CD4-positive, alpha-beta T cell treated with Interleukin-15 for 1 hour (primary cell): ENCODE results near the gene LAT.

Experiments used
- DNase-seq: peaks from one replicate; pipeline ENCODE4 v3.0.0-alpha.2; 2020

The LAT gene

DNA sequence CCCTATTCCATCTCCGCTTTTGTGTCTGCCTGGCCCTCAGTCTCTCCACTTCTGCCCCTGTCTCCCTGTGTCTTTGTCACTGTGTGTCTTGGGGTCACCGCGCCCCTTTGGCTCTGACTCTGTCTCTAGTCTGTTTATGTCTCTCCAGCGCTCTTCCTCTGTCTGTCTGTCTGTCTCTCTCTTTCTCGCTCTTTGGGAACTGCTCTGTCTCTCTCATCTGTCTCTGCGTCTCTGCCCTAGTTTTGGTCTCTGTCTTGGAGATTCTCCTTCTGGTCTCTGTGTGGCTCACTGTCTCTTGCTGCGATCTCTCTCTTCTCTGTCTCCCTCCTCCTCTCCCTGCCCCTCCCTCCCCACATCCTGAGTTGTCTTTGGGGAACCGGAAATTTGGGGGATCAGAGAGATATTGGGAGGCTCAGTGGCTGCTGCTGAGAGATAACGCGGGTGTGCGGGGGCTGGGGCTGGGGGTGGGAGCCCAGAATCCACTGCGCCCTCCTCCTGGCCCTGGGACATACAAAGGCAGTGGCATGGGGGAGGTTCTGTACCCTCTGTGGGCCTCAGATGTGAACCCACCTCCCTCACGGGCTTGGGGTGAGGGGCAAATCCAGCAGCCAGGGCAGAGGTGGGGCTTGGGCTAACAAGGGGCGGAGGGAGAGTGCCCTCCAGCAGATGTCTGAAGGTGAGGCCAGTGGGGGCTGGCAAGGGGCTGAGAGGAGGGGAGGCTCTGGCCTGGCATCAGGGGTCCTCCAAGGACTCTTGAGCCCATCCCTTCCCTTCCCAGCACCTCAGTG lies 24.4 kb downstream of the LAT start:
- no peak for DNase-seq

GRCh38 chr16:29009838-29010166 lies 24.9 kb downstream of the LAT start:
- no peak for DNase-seq

DNA sequence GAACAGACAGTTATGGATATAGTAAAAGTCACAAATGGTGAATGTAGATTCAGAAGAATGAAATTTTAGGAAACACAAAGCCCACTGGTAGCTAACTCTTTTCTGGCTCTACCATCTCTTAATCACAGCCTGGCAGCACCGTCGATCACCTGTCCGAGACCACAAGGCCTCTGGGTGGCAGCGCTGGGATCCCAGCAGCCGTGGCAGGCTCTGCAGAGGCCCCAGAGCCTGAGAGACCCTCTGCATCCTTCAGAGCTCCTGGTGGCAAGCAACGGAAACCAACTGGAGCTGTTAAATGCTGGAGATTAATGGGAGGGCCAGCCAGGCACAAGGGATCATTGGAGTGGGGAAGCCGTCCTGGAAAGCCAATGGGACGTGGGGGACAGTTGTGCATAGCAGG lies 26.3 kb downstream of the LAT start:
- DNase-seq: no peak

GRCh38 chr16:29011851-29012250 lies 27.0 kb downstream of the LAT start:
- DNase-seq: no peak

DNA sequence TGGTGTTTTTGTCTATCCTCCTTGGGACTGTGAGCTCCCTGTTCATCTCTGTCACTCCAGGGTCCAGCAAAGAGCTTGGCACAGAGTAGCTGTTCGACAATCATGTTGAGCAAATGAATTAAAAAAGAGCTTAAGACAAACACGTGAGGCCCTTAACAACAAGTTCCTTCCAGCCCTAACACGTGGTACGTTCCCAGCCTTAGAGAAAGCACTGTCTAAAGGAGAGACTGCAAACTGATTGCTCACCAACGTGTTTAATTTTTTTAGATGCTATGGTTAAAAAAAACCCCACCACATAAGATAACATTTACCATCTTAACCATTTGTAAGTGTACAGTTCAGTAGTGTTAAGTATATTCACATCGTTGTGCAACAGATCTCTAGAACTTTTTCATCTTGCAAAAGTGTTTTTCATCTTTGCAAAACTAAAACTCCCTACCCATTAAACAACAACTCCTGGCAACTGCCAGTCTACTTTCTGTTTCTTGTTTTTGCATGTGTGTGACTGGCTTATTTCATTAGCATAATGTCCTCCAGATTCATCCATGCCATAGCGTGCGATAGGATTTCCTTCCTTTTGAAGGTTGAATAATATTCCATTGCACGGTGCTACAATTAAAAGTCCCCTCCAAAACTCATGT lies 28.2 kb downstream of the LAT start:
- peak; percentile 22 for DNase-seq

GRCh38 chr16:29014561-29015069 lies 29.8 kb downstream of the LAT start:
- no peak for DNase-seq

- DNase-seq: no peak
Observed at GRCh38 chr16:29022196-29022595, 37.3 kb downstream of the LAT start.

DNA sequence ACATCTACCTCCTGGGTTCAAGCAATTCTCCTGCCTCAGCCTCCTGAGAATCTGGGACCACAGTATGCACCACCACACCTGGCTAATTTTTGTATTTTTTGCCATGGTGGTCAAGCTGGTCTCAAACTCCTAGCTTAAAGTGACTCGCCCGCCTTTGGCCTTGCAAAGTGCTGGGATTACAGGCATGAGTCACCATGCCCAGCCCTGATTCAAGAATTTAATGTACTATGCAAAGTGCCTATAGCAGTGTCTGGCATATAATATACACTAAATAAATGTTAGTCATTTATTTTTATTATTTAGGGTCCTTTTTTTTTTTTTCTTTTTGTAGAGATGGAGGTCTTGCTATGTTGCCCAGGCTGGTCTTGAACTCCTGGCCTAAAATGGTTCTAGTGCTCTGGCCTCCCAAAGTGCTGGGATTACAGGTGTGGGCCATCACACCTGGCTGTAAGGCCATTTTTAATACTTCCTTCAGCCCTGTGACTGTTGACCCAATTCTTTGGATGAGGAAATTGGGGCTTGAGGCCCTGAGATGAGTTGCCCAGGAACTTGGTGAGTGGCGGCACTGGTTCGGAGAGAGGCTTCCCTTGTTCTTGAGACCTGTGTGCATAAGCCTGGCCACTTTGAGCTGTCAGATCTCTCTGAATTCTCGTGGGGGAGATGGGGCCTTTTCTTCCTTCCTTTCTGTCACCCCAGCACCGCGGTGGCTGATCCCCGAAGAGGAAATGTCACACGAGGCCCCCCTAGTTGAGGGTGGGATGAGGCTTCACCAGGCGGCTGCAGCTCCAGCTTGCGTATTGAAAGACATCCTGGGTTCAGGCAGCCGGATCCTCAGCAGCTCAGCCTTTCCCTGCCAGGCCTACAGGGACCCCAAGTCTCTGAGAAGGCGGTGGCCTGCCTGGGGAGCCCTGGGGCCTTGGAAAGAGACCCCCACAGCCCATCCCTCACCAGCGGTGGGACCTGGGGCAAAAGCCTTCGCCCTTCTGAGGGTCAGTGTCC lies 38.7 kb downstream of the LAT start:
- no peak for DNase-seq

GRCh38 chr16:29024278-29024677 lies 39.4 kb downstream of the LAT start:
- no peak for DNase-seq

DNA sequence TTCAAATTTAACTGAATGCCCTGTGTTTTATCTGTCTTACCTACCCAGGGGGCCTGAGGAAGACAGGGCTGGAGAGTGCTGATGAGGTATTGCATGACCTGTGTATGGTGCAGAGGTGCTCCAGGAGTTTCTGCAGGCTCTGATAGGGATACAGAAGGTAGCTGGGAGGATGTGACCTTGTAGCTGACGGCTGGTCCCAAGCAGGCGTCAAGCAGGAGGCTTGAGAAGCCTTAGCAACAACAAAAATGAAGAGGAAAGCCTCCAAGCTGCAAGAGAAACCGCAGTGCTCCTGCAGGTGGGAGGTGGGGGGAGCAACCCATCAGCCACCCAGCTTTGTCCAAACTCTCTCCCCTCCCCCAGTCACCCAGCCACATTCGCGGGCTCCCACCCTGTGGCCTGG lies 40.4 kb downstream of the LAT start:
- no peak for DNase-seq

- DNase-seq: no peak
Observed at GRCh38 chr16:29025735-29026134, 40.9 kb downstream of the LAT start.

GRCh38 chr16:29028457-29029167 lies 43.8 kb downstream of the LAT start:
- DNase-seq: no peak

- peak; percentile 42 for DNase-seq
Observed at GRCh38 chr16:29029168-29029994, 44.5 kb downstream of the LAT start.

GRCh38 chr16:29030086-29030840 lies 45.4 kb downstream of the LAT start:
- DNase-seq: no peak
